Glutamatergic neuron (in vitro differentiated cells): ENCODE results near the gene BCKDHB. TPM values are rescaled to one million over a fixed set of nuclear protein-coding genes. Genes with fewer than 3 reads are reported as not detected.
"Not testable (repeated sequence)": the region's sequence is repeated elsewhere in the genome, so short reads cannot be mapped to it uniquely, and the experiment has no call there.

ENCODE experiments used
- DNase-seq: peaks from one replicate; pipeline ENCODE4 v3.0.0; 2022
- H3K27ac Mint-ChIP-seq: one replicate; pipeline ENCODE4 v1.8.0; 2020; ENCODE audit warnings: mild to moderate bottlenecking, mixed read lengths, inconsistent platforms; ENCODE audit not compliant: unreplicated experiment
- H3K27me3 Mint-ChIP-seq: one replicate; pipeline ENCODE4 v1.8.0; 2020; ENCODE audit warnings: mild to moderate bottlenecking, moderate library complexity, mixed read lengths, inconsistent platforms; ENCODE audit not compliant: unreplicated experiment
- H3K36me3 Mint-ChIP-seq: one replicate; pipeline ENCODE4 v1.8.0; 2020; ENCODE audit warnings: mild to moderate bottlenecking, mixed read lengths, inconsistent platforms; ENCODE audit not compliant: unreplicated experiment
- H3K4me1 Mint-ChIP-seq: one replicate; pipeline ENCODE4 v1.8.0; 2020; ENCODE audit warnings: mild to moderate bottlenecking, low read depth, mixed read lengths, inconsistent platforms; ENCODE audit not compliant: unreplicated experiment
- H3K4me3 Mint-ChIP-seq: one replicate; pipeline ENCODE4 v1.8.0; 2020; ENCODE audit warnings: mild to moderate bottlenecking, mixed read lengths, inconsistent platforms; ENCODE audit not compliant: unreplicated experiment
- H3K9me3 Mint-ChIP-seq: one replicate; pipeline ENCODE4 v1.8.0; 2020; ENCODE audit warnings: mild to moderate bottlenecking, moderate library complexity, mixed read lengths, inconsistent platforms; ENCODE audit not compliant: unreplicated experiment
- CTCF ChIP-seq: fragments of 200-600 bp; sonication (generic); IDR thresholded peaks from one replicate; pipeline ENCODE4 v1.5.0; 2021; ENCODE audit not compliant: partially characterized antibody, unreplicated experiment
- total RNA-seq: library from RNA; stranded (reverse); fragmentation: NEBNext Ultra II Directional; extraction: Animal tissue kit (Norgen Biotek cat#: 25700); gene quantifications from one replicate; pipeline ENCODE4 v1.2.1, GENCODE V29; 2021; ENCODE audit not compliant: unreplicated experiment

Gene BCKDHB
- total RNA-seq, 1 donor from 2014 or later = 13.6 TPM

DNA sequence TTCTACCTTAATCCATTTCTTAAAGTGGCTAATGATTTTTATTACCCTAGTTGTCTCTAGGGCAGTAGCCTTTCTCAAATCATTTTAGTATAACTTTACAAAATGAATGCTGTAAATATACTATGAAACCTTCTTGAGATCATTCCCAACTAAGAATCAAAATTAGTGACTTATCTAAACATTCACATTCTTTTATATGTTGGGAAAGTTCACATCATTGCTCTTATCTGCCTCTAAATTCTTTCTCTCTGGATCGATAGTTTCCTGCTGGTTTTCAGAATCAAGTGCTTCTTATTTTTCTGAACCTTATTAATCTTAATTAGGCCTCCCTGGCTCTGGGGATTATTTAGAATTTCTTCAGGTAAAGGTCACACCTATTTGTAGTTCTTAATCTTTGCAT lies 126.8 kb downstream of the BCKDHB start:
- no peak for TF ChIP-seq CTCF
- H3K27ac Mint-ChIP-seq = no peak overlapping the region
- no peaks in the 10 kb centered on the region for H3K27me3 Mint-ChIP-seq
- DNase-seq = no peak
- no peaks in the 10 kb centered on the region for H3K36me3 Mint-ChIP-seq
- H3K4me3 Mint-ChIP-seq = no peak overlapping the region
- H3K9me3 Mint-ChIP-seq = no peaks in the 10 kb centered on the region
- no peaks in the 10 kb centered on the region for H3K4me1 Mint-ChIP-seq

- Mint-ChIP-seq H3K4me1 (no peaks in the 10 kb centered on the region), H3K4me3 (no peak overlapping the region), H3K27me3 (no peaks in the 10 kb centered on the region), H3K9me3 (no peaks in the 10 kb centered on the region), H3K27ac (no peak overlapping the region), H3K36me3 (no peaks in the 10 kb centered on the region)
- TF ChIP-seq CTCF = no peak
- no peak for DNase-seq
Measured at GRCh38 chr6:80233958-80234357, 127.5 kb downstream of the BCKDHB start.

GRCh38 chr6:80234401-80234800 lies 127.9 kb downstream of the BCKDHB start:
- no peak overlapping the region for H3K27ac Mint-ChIP-seq
- H3K36me3 Mint-ChIP-seq = no peaks in the 10 kb centered on the region
- H3K4me3 Mint-ChIP-seq = no peak overlapping the region
- no peaks in the 10 kb centered on the region for H3K4me1 Mint-ChIP-seq
- no peak for DNase-seq
- no peaks in the 10 kb centered on the region for H3K27me3 Mint-ChIP-seq
- no peak for TF ChIP-seq CTCF
- H3K9me3 Mint-ChIP-seq = no peaks in the 10 kb centered on the region

DNA sequence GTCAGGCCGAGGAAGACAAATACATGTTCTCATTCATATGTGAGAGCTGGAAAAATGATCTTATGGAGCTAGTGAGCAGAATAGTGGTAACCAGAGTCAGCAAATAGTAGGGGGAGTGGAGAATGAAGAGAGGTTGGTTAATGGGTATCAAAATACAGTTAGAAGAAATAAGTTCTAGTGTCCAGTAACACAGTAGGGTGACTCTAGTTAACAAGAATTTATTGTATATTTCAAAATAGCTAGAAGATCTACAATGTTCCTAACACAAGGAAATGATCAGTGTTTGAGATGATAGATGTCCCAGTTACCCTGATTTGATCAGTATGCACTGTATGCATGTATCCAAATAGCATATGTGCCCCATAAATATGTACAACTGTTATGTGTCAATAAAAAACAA lies 128.4 kb downstream of the BCKDHB start:
- no peaks in the 10 kb centered on the region for H3K9me3 Mint-ChIP-seq
- no peaks in the 10 kb centered on the region for H3K4me1 Mint-ChIP-seq
- DNase-seq = no peak
- H3K27me3 Mint-ChIP-seq = no peaks in the 10 kb centered on the region
- TF ChIP-seq CTCF = no peak
- no peaks in the 10 kb centered on the region for H3K36me3 Mint-ChIP-seq
- H3K27ac Mint-ChIP-seq = no peak overlapping the region
- H3K4me3 Mint-ChIP-seq = no peak overlapping the region

DNA sequence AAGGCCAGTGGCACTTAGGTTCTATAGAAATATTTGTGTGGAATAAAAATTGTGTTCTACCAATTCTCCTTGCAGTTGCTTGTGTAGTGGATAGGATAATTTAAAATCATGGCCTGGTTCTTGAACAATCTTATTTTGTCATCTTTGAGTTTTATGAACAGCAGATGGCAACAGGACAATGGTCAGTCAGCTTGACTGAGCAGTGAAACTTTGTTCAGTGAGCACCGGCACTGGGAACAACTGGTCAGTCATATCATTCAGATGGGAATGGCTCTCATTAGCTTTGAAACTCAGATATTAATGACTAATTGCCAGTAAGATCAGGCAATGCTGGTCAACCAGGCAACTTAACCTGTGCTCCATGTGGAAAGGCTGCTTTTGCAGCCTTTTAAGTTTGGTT lies 129.2 kb downstream of the BCKDHB start:
- Mint-ChIP-seq H3K9me3 (no peaks in the 10 kb centered on the region), H3K36me3 (peaks cover under 1% of the 10 kb centered on the region), H3K4me1 (no peaks in the 10 kb centered on the region), H3K27ac (no peak overlapping the region), H3K4me3 (no peak overlapping the region), H3K27me3 (no peaks in the 10 kb centered on the region)
- DNase-seq = no peak
- TF ChIP-seq CTCF = no peak

- not testable (repeated sequence) for H3K9me3 Mint-ChIP-seq, DNase-seq, H3K4me1 Mint-ChIP-seq, H3K27ac Mint-ChIP-seq, H3K4me3 Mint-ChIP-seq, H3K27me3 Mint-ChIP-seq, H3K36me3 Mint-ChIP-seq
Measured at GRCh38 chr6:80238754-80239153, 132.3 kb downstream of the BCKDHB start.
